Measurements from ENCODE around the gene MLXIP.
A peak's percentile ranks its signal among the peaks of the same experiment; 100 is the strongest.
"Not testable (repeated sequence)": the region's sequence is repeated elsewhere in the genome, so short reads cannot be mapped to it uniquely, and the experiment has no call there.

MLXIP gene

DNA sequence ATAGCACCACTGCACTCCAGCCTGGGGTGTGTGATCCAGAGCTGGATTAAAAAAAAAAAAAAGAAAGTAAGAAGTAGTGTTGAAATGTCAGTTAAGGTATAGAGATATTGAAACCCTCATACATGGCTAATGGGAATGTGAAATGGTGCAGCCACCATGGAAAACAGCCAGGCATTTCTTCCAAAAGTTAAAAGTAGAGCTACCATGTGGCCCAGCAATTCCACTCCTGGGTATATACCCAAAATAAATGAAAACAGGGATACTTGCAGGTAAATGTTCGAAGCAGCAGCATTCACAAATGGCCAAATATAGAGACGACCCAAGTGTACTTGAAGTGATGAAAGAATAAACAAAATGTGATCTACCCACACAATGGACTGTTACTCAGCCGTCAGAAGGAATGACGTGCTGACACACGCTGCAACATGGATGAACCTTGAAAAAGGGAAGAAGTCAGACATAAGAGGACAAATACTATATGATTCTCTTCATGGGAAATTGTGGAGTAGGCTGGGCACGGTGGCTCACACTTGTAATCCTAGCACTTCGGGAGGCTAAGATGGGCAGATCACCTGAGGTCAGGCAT is 80.2 kb downstream of the MLXIP start:
- no peak for DNase-seq

DNA sequence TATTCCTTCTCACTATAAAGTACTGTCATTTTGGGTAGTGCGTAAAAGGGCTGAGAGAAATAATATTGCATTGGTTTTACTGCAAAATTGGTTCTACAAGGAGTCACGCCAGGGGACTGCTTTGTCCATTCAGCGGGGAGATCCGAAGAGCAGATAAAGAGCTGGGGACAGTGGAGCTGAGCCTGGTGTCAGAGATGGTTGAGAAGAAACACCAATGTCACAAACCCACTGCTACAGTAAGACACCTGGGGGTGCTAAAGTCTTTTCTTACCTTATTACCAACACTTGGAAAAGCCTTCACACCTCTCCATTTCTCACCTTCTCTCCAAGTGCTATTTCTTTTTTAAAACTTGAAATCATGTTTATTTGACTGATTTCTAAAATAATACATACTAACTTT is 81.3 kb downstream of the MLXIP start:
- DNase-seq, result no peak

DNA sequence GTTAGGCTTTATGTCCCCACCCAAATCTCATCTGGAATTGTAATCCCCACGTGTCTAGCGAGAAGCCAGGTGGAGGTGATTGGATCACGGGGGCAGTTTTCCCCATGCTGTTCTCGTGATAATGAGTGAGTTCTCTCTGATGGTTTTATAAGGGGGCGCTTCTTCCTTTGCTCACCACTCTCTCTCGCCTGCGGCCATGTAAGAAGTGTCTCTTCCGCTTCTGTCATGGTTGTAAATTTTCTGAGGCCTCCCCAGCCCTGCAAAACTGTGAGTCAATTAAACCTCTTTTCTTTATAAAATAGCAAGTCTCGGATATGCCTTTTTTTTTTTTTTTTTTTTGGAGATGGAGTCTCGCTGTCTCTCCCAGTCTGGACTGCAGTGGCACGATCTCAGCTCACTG is 82.2 kb downstream of the MLXIP start:
- DNase-seq, result no peak

DNA sequence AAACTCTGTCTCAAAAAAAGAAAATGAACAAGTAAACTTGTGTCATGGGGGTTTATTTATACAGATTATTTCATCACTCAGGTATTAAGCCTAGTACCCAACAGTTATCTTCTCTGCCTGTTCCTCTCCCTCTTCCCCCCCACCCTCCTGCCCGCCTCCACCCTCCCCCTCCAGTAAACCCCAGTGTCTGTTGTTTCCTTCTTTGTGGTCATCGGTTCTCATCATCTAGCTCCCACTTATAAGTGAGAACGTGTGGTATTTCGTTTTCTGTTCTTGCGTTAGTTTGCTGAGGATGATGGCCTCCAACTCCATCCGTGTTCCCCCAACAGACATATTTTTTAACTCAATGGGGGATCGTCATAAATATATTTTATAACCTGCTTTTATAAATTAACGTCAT is 83.1 kb downstream of the MLXIP start:
- no peak for DNase-seq

DNA sequence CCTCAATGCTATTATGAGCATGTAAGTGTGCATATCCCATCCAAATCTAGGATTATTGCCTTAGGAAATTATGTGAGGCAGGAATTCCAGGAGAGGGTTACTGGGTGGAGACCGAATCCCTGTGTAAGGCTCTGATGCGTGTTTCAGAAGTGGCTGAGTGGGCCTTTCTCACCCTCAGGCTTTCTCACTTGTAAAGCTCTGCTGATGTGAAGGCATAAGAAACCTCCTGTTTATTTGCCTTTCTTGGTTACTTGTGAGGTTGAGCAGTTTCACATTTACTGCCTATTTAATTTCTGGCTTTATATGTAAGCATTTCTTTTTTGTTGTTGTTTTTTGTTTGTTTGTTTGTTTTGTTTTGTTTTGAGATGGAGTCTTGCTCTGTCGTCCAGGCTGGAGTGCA is 84.4 kb downstream of the MLXIP start:
- no peak for DNase-seq

DNA sequence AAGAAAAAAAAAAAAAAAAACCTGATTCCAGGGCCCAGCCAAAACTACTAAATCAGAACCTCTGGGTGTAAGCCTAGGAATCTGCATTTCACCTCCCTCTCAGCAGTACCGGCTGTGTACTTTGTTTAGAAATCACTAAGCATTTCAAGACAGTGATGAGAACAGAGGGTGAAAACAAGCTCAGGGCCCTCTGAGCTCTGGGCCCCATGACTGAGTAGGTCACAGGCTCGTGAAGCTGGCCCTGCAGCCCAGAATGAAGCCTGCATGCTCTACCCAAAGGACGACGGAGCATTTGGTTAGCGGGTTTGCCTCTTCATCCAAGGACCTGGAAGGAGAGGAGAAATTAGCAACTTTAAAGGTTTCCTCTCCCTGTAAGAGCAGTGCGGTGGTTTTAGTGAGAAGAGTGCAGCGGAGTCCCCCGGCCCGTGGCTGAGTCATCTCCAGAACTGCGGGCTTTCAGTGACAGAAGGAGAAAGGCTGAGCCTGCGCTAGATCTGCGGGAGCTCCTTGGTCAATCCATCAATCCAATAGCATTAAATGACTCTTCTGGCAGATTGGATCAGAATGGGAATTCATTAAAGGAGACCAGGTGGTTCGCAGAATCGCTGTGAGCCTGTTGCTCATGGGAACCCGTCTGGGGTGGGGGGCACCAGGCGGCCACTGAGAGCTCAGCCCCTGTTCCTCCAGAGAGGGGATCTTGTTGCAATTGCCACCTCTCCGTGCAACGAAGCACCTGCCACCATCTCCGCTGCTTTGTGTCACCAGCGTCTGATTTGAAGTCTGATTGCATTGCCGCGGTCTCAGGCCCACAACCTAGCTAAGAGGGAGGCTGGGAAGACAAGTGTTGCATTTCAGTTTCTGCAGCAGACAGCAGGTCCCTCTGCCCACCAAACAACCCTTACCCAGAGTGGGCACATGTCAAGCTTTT is 88.1 kb downstream of the MLXIP start:
- DNase-seq, result no peak

DNA sequence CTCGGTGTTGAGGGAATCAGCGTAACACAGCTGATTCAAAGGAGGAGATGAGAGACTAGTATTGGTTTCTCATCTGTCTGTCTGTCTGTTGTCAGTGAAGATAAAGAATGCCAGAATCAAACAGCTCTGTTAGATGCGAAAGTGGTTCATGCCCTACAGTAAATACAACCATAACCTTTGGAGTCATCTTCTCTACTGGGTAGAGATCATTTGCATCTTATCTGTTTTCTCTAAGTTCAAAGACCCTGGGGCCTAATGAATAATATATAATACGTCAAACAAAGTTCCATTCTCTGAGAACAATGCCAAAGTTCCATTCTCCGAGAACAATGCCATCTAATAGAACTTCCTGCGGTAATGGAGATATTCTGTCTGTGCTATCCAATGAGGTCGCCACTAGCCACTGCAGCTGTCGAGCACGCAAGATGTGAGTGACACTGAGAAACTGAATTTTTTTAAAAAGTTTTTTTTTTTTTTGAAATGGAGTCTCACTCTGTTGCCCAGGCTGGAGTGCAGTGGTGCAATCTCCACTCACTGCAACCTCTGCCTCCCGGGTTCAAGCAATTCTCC is 88.9 kb downstream of the MLXIP start:
- DNase-seq, result no peak

DNA sequence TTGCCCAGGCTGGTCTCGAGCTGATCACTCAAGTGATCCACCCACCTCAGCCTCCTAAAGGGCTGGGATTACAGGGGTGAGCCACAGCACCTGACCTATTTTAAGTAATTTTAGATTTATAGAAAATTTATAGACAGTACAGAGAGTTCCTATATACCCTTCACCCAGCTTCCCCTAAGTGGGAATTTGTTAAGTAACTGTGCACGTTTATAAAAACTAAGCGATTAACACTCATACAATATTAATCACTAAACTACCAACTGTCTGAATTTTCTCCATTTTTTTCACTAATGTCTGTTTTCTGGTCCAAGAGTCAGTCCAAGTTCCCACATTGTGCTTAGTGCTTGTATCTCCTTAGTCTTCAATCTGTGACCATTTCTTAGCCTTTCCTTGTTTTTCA is 89.9 kb downstream of the MLXIP start:
- no peak for DNase-seq

DNA sequence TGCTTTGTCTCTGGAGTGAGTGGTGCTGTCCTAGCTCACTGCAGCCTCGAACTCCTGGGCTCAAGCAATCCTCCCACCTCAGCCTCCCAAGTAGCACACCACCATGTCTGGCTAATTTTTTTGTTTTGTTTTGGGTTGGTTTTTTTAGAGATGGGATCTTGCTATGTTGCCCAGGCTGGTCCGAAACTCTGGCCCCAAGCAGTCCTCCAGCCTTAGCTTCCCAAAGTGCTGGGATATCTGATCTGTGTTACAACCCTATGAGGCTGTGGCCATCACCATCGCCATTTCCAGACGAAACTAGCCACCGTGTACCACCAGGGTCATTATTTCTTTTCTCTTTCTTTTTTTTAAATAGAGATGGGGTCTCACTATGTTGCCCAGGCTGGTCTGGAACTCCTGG is 92.8 kb downstream of the MLXIP start:
- DNase-seq, result no peak

DNA sequence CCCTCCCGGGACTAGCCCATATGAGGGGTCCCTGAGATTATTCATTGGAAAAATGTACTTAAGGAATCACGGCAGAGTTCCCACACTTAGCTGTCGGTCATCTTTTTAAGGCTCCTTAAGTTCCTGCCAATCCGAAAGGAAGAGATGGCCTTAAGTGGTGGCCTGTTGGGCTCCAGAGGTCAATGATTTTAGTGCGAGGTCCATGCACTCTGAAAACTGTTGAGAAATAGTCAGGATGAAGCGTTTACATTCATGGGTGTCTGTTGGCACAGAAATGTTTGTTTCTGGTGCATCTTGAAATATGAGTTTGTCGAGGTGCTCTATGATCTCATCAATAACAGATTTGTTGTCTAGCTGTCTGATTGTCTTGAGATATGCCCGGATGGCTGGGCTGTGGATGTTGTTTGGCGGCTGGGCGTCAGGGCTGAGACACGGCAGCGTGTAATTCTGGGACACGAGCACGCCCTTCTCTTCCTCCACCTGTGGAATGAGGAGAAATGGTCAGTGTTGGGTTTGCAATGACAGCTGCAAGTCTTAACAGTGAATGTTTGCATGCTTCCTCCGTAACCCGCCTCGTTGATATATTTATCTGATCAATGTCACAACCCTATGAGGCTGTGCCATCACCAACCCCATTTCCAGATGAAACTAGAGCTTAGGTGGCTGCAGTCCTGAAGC is 93.8 kb downstream of the MLXIP start:
- no peak for DNase-seq

DNA sequence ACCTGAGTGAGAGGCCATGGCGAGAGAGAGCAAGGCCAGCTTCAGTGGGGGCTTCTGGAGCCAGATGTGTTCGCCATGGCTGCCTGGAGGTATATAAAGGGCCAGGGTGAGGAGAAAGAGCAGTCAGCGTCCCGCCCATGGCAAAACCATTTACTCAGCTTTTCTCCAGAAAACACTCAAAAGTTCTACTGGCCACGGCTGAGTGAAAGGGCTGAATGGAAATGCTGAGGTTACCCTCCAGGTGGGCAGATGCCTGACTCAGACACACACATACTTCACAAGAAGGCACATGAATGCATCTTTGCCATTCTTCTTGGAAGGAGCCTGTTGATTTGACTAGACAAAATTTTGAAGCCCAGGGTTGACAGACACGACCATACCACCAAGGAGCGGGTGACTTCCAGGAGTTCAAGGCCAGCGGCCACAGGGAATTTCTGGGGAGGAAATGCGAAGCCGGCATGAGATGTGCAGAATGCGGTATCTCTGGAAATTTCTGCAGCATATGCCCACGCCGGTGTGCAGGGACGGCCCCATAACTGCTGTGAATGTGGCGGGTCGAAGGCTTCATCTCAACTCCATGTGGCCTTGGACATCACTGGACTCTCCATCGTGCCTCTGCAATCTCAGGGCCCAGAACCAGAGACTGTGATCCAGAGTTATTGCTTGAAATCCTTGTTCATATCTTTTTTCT is 95.7 kb downstream of the MLXIP start, which contains the start of gene IL31:
Gene IL31 (minus strand): TSS at position 67 of the 691 bp plus-strand sequence. CDS start 49 bp downstream, at position 18.
- no peak for DNase-seq

DNA sequence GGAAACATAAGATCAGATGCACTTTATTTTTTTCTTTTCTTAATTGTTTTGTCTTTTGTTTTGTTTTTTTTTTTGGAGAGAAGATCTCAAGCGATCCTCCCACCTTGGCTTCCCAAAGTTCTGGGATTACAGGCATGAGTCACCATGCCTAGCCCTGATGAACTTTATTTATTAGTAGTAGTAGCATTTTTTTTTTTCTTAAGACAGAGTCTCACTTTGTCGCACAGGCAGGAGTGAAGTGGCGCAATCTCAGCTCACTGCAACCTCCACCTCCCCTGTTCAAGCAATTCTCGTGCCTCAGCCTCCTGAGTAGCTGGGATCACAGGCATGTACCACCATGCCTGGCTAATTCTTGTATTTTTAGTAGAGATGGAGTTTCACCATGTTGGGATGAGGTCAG is 97.9 kb downstream of the MLXIP start:
- DNase-seq, result not testable (repeated sequence)

DNA sequence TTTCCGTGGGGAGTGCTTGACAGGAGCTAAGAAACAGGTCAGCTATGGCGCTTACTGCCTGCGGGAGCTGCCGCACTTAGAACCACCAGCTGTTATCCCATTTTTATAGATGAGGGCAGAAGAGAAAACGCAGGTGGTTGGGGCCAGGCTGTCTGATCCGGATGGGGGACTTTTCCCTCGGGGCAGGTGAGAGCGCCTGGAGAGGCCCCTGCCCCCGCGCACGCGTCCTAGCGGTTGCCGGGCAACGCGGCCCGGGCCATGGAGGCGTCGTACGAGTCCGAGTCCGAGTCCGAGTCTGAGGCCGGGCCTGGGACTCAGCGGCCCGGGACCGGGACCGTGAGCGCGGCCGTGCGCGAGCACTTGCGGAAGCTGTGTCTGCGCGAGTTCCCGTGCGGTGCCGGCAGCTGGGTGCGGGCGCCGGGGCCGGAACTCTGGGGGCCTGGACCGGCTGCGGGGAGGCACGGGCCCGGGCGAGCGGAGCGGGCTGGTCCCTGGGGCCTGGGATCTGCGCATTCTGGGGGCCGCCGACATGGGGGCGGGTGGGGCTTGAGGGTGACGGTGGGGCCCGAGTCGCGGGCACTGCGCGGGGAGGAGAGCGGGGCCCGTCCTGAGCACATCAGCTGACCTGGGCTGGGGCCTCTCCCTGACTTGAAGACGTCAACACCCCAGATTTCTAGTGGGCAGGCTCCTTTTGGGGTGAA is 104.5 kb downstream of the MLXIP start, which contains the start of gene LRRC43:
Gene LRRC43 (plus strand): TSS at position 237 of the 701 bp plus-strand sequence. CDS start 22 bp downstream, at position 259.
- peak; percentile 48 for DNase-seq

DNA sequence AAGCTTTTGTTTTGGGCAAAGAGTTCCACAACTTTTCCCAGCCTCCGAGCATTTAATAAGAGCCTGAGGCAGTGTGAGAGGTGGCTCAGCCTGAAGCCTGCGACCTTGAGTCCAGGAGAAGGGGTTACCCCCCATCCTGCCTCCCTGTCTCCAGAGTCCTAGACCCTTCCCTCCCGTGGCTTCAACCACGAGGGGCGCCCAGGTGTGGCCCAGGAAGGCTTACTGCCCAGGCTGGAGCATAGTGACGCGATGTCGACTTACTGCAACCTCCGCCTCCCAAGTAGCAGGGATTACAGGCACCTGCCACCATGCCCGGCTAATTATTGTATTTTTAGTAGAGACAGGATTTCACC is 105.0 kb downstream of the MLXIP start:
- DNase-seq, result no peak

DNA sequence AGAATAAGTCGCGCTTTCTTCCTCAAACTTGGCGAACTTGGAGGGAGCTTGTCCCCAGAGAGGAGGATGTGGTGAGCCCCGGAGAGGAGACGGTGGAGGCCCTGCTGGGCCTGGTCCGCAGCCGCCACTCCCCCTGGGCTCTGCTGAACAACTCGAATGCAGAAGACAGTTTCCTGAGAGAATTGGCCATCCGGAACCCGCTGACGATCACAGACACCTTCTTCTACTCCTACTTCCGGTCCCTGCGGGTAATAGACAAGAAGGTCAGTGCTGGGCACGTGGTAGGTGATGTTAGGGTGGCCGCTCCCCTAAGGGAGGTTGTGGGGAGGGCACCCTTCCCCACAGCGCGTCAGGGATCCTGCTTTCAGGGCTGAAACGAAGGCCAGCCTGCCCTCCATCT is 106.0 kb downstream of the MLXIP start:
- no peak for DNase-seq

DNA sequence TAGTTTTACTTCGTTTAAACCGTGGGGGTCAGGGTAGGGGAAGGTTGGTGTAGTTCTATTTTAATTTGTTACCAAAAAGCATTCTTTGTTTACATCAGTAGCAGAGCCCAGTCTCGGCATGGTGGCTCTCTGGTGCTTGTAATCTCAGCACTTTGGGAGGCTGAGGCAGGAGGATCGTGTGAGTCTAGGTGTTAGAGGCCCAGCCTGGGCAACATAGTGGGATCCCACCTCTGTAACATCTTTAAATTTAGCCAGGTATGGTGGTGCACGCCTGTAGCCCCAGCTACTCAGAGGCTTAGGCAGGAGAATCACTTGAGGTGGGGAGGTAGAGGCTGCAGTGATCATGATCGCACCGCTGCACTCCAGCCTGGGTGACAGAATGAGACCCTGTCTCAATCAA is 106.5 kb downstream of the MLXIP start:
- no peak for DNase-seq

DNA sequence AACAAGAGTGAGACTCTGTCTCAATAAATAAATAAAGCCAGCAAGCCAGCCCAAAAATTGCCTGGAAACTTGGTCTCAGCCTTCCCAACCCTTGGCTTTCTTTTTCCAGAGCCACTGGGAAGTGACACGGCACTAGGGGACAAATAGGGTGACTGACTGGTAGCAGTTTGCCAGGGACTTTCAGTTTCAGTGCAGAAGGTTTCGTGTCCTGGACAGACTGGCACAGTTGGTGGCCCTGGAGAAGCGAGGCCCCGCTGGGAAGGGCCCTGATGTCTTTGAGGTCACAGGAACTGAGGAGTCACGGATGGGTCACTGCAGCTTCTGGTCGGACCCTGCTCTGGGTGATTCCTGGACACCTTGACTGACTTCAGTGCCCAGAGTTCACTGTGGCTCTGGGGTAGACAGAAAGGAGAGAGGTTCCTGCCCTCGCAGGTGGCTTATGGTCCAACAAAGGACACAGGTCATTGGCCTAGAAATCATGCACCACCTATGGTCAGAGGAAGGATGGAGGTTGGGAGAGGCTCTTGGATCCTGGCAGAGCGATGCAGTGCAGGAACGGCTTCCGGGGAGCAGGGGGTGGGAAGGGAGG is 107.0 kb downstream of the MLXIP start:
- DNase-seq, result no peak

DNA sequence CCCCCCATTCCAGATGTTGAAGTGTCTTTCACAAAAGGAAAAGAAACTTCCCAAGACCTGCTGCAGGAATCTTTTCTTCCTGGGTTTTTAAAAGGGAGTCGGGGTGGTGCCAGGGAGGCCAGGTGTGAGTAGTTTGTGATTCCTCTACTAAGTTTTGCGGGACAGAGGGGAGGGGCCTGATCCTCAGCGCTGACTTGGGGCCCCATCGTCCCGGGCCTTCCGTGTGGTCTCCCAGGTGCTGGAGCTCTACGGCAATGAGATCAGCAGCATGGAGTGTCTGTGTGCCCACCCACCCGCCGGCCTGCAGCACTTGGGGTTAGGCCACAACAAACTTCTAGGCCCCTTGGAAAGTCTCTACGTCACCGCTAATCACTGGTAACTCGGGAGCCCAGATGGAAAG is 108.9 kb downstream of the MLXIP start:
- DNase-seq, result no peak

DNA sequence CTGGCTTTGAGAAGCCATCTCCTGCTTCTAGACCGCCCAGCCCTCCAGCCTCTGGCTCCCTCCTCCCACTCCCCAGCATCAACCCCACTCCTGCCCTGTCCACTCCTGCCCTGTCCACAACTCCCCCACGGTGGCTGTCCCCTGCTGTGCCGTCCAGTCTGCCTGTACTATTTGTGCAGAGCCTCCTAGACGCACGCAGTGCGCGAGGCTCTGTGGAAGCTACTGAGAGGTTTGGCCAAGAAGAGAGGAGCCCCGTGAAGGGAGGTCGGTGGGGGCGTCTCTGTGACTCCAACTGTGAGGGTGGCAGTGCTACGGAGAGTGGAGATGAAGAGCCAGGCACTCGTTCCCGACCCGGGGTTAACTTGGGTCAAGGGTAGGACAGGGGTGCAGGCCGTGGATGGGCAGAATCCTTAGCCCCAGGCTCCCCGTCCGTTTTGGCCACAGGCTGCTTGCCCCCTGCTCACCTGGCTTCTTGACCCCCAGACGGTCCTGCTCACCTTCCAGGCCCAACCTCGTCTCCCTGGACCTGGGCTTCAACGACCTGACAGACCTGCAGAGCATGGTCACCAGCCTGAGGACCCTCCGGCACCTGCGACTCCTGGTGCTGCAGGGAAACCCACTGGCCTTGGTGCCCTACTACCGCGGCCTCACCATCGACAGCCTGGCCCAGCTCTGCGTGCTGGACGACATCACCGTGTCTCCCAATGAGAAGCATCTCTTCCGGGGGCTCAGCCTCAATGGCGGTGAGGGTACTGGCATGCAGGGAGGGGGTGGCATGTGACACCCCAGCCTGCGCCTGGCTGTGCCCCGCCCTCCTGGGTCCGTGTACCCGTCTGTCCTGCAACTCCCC is 111.3 kb downstream of the MLXIP start:
- no peak for DNase-seq

DNA sequence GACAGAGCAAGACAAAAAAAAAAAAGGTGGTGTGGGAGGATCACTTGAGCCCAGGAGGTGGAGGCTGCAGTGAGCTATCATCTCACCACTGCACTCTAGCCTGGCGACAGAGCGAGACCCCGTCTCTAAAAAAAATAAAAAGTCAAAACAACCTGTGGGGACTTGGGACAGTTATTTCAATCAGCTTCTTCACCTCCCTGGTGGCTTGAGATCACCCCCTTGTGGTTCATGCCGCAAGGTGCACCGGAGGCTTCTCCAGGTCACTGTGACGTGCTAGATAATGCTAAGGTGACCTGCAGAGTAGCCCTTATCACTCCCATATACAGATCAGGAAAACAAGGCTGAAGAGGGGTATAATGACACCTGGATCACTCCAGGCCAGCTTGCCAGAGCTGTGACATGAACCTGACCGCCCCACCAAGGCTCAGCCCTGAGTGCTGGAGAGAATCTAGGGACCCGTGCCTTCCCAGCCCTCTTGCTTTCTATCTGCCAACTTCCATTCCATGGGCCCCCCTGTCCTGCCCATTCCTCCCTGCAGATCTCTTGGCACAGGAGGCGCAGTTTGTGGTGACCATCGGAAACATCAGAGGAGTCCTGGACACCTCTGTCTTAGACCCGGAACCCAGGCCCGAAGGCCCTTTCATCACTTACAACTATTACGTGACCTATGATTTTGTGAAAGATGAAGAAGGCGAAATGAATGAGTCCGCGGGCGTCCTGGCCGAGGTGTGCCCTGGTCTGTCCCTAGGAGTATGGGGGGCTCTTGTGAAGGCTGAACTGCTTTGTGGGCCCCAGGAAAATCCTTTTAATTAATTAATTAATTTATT is 112.5 kb downstream of the MLXIP start:
- DNase-seq, result peak; percentile 70

Data from CD4-positive, alpha-beta T cell treated with Interleukin-17A for 4 hours (primary cell).